GM18873 (cell line): Measurements from ENCODE around the gene OARD1.
"Not testable (repeated sequence)": the region's sequence is repeated elsewhere in the genome, so short reads cannot be mapped to it uniquely, and the experiment has no call there.

Experiments used
- ATAC-seq: cut with Tn5 transposase; IDR thresholded peaks from one replicate; pipeline ENCODE4 v1.9.1; 2021; ENCODE audit warnings: mild to moderate bottlenecking, moderate library complexity, moderate number of reproducible peaks; ENCODE audit not compliant: unreplicated experiment, low FRiP score

The OARD1 gene

GRCh38 chr6:41028561-41029412, 43.4 kb downstream of the OARD1 start:
- no peak for ATAC-seq

GRCh38 chr6:41027799-41028560, 44.2 kb downstream of the OARD1 start:
- peak; percentile 54 for ATAC-seq

GRCh38 chr6:41027241-41027640, 44.9 kb downstream of the OARD1 start:
- ATAC-seq = no peak

DNA sequence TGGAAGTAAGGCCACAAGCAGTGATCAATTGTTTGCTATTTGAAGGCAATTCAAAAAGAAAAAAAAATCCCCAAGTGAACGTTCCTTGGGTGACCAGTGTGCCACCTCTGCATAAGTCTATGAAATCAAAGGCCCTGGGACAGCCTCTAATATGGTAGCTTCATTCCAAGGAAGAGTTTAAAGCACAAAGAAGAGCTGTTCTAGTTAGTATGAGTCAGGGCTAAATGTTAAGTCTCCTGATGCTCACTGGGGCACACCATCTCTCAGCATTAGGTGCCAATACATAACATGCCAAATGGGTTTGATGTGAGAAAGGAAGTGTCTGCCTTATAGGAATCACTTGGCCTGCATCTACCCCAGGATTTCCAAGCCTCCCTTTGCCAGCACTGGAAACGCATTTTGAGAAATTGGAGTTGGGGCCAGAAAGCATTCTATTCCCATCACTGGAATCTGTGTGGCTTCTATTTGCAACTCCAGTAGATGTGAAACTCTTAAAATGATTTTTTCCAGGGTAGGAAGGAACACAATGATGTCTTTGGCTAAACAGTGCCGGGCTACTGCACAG, 46.1 kb downstream of the OARD1 start:
- ATAC-seq = no peak

DNA sequence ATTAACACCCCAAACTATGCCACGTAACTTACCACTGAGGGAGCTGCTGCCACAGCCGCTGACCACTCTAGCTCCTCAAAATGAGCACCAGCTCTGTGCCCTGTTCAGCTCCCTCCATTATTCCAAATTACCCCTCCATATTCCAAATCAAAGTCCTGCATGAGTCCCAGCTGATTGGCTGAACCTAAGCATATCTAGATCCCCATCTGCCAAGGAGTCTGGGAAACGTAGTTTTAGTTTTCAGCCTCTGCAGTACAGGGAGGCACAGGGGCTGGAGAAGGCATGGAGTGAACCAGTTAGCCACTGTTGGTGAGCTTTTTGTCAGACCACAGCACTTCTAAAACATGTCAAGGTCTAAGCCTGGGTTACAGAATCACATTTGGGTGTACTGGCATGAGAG, 49.0 kb downstream of the OARD1 start:
- ATAC-seq = no peak

DNA sequence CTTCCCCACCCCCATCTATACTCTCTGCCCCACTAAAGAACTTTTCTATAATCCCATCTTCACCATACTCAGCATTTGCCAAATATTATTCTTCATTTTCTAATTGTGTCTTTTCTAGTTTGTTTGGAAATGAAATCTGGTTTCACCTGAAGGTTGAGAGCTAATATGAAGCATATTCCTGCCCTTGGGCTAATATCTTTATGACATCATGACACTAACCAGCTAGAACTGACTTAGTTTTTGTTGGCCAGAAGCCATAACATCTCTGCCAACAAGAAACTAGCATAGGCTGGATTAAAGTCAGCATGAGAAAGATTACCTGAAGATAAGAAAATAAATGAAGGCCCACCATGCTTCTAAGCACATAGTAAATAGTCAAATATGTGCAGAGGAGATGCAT, 49.9 kb downstream of the OARD1 start:
- no peak for ATAC-seq

DNA sequence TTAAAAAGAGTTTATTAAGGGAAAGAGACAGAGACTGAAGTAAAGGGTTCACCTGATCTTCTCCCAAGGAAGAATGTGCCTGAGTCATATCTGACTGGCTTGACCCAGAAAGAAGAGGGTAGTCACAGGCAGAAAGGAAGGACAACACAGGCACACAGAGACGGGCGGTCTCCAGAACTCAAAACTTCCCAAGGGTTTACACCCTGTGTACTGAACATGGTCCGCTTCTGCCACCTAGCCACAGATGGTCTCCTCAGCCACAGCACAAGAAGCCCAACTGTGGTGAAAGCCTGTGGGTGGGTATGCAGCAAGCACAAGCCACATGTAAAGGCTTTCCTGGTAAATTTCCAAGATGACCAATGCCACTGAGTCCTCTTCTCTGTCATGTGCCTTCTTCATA, 50.3 kb downstream of the OARD1 start:
- ATAC-seq = no peak

DNA sequence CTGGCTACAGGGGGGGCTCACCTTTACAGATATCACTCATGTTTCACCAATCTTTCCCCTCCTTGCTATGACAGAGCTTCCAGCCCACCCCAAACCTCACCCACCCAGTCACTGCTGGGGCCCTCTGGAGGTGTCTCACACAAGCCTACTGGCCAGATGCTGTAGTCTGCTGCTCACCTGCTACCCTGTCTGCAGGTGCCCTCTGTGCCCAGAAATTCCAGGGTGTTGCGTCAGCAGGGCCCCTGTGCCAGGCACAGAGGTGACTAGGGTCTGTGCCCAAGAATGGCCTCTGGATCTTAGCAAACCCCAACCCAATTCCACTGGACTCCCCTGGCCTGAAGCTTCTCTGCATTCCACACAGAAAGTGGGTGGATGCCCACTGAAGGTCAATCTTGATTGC, 54.5 kb downstream of the OARD1 start:
- ATAC-seq = no peak

GRCh38 chr6:41015860-41016259, 56.3 kb downstream of the OARD1 start:
- ATAC-seq = not testable (repeated sequence)

DNA sequence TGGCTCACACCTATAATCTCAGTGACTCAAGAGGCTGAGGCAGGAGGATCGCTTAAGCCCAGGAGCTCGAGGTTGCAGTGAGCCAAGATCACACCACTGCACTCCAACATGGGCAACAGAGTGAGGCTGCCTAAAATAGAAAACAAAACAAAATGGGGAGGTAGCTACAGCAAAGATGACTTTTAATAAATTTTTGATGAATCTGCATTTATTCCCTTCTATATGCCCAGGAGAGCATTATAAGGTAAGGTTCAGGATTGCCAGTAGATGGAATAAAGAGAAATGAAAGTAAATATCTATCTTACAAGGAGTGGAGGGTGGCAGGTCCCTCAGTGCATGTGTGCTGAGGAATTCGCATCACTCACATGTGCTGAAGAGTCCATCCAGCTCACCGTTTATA, 57.4 kb downstream of the OARD1 start:
- ATAC-seq = no peak
